COLO668 (cell line): ENCODE results near the gene HOXA2.

Experiments
- DNase-seq: peaks from one replicate; lab custom pipeline; 2025; ENCODE audit not compliant: unreplicated experiment; lab: John Stamatoyannopoulos, UW

HOXA2 gene

DNA sequence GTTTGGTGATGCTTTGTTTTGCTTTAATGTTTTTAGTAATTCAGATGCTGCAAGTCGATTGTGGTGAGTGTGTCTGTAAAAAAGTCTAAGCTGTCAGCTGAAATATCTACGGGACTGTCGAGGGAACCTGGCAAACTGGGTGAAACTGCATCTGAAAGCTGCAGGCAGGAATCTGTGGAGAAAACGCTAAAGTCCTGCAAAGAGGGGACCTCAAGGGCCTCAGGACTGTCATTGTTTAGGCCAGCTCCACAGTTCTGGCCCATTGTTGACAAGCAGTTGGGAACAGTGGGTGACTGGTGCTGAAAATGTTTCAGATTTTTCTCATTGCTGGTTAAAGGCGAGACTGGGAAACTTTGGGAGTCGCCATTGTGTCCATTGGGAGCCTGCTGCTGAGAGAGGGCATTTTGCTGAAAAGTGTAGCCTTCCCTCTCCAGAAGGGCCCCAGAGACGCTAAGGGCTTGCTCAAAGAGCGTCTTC, 1.8 kb downstream of the HOXA2 start:
- DNase-seq, result no peak

DNA sequence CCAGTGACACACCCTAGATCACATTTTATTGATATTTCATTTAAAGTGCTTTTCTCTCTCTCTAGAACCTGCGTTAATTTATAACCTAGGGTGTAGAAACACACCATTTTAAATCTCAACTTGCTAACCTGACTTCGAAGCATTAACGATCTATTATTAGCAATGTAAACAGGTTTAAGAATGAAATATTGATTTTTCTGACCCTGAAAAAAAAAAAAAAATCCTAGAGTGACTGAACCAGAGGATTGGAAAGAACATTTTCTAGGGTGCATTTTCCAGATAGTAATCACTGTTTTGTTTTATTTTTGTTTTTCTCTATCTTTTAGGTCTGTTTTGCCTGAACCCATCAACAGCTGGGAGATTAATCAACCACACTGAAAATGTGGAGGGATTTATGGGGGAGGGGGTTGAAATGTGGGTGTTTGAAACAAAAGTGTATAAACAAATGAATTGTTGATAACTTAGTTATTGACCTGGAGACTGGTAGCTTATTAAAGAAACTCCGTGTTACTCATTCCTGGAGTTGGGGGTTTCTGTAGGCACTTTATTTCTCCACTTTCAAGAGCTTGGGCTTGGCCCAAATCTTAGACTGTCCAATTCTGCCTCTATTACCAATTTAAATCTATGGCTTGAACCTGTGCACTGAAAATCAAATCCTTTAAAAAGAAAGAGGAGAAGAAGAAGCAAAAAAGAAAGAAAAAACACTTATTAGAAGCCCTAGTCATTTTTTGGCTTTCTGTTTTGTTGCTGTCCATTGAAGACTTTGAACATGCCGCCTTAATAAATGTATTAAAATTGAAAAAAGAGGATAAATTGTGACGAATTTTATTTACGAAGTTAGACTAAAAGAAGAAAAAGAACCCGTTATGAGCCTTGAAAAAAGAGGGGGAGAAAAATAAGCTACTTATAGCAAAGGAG, 2.8 kb downstream of the HOXA2 start:
- no peak for DNase-seq

DNA sequence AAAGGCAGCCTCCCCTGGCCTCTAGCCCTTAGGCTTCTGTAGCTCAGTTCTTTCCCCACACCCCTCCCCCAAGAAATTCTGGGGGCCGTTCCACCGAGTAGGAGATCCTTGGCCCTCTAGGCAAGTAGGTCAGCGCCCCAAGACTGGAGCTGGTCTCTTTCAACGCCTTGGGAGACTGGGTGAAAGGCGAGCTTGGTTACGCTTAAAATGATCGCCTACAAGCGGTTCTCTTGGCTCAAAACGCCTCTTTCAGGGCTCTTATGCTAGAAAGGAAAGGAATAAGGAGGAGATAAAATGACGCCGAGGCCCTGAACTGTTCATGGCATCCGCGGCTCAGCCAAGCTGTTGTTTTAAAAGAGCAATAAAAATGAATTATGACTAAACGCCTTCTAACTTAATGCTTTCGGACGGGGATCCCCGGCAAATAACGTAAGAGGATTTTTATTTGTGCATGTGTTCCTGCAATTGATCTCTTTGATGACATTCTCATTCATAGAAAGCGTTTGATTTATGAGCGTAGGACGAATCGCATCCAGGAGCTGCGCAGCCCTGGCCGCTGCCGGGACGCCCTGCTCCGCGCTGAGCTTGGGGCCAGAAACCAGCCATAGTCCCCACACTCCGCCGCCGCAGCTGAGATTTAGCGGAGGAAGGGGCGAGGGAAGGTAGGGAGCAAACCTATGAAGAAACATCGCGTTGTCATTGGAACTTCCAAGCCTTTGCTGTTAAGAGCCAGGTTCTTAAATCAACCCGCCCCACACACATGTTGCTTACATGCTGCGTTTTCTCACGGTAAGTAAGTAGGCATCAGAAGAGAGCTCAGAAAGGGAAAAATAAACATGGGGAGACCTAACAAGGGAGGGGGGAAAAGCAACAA, 3.7 kb downstream of the HOXA2 start:
- peak; percentile 75 for DNase-seq

DNA sequence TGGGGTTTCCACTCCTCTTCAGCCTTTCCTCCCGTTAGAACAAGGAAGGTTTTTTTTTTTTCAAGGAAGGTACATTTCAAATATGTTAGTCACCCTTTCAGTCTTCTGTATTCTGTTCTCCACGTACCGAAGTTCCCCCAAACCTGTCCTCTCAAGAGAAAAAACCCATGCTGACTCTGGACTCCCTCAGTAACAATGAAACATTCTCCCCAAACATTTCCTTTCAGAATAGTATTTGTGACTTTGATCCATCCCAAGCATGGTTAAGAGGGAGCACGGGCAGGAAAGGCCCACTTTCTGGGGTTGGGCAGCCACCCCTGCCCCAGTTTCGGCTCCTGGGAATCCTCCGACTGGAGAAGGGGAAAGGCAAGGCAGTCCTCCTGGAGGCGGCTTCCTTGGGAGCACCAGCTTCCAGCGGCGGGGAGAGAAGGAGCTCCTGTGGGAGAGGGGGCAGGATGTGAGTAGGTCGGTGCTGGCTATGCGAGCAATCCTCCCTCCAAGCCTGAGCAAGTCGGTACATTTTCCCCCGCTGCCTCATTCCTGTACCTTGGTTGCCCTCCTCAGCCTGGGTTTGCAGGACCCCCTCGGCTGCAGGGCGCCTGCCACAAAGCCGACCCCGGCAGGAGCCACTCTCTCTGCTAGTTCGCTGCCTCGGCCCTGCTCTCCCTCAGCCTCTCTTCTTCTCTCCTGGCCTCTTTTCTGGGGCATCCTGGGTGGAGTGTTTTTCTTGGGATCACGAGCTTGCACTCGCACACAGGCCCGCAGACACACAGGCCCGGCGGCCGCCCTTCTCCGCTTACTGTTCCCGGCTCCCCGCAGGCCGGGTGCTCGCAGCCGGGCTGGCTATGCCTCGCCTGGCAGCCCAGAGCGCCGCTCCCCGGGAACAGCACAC, 4.6 kb downstream of the HOXA2 start:
- DNase-seq, result peak; percentile 89

DNA sequence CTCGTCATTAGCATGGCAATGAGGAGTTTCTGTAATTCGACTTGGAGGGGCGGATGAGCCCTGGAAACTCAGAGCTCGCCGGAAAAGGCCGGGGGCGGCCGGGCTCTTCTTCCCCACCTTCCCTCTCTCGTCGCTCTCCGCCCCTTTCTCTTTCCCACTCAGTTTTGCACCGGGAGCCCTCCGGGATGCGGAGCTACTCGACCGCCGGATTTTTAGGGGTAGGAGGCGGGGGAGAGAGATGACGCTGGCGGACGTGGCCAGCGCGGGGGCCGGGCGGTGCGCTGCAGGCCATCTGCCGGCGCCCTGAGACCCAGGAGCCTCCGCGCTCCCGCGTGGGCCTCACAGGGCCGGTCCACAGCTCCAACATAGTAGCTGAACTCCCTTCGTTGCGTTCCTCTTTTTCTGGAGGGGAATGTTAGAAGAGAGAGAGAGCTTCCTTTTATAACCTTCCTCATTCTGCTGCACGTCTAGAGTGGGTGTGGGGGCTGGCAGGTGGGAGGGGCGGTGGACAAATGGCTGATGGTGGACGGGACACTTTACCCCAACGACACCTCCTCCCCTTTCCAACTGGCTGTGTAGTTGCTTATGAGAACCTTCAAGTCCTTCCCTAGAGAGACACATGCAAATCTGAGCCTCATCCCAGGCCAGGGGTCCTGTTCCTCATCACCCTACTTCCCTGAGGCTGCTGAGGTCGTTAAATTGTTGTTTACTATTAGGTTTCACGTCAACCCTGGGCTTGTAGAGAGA, 5.5 kb downstream of the HOXA2 start:
- peak; percentile 73 for DNase-seq

DNA sequence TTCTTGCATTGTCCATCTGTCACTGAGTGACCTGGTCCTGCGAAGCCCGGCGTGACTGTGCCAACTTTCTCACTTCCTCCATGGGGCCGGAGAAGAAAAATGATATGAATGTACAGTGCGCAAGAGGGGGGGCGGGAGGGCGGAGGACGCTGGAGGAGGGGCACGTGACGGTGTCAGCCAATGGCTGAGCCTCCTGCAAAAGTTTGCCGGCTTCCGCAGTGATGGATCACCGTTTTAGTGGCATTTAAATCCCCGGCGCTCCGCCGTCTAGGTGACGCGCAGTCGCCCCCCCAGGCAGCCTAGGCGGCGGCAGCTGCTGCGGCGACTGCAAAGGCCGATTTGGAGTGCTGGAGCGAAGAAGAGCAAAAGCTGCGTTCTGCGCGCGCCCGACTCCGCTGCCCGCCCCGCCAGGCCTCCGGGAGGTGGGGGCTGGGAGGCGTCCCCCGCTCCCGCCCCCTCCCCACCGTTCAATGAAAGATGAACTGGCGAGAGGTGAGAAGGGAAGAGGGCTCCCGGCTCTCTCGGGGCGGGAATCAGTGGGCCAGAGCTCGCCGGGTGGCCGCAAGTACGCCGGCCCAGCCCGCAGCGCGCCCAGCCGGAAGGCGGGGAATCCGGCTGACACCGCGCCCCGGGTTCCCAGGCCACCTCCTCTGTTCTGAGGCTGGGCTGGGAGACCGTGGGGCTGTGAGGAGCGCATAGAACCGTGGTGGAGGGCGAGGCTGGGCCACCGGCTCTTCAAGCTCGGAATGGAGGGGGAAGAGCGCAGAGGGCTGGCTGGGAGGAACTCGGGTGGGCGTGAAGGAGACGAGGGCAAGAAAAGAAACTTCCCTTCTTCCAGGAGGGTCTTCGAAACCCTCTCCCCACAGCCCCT, 6.4 kb downstream of the HOXA2 start, which contains the start of gene HOXA1:
TSS of gene HOXA1 (minus strand) at position 104 of the 871 bp plus-strand sequence. CDS start at position 16, 88 bp downstream.
- peak; percentile 97 for DNase-seq

DNA sequence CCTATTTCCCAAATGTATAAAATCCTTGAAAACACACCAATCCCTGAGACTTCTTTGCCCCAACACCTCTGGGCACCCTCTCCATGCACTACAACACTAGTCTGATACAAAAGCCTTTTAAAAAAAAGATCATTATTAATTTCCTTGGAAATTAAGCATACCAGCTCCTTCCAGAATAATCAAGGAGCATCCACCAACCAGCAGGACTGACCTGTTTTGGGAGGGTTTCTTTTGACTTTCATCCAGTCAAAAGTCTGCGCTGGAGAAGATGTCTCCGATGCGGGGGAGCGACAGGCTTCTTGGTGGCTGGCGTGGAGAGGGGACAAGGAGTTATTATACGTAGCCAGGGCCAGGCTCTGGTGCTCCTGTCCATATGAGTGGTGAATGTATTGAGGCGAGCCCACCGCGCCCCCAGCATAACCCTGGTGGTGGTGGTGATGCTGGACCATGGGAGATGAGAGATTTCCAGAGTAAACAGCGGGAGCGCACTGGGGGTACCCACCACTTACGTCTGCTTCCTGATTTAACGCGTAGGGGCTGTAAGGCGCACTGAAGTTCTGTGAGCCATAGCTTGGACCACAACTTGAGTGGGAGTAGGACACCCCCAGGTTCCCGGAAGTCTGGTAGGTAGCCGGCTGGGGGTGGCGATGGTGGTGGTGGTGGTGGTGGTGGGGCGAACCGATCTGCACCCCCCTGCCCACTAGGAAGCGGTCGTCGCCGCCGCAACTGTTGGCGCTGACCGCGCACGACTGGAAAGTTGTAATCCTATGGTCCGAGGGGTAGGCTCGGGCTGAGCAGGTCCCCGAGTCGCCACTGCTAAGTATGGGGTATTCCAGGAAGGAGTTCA, 7.2 kb downstream of the HOXA2 start:
- no peak for DNase-seq

DNA sequence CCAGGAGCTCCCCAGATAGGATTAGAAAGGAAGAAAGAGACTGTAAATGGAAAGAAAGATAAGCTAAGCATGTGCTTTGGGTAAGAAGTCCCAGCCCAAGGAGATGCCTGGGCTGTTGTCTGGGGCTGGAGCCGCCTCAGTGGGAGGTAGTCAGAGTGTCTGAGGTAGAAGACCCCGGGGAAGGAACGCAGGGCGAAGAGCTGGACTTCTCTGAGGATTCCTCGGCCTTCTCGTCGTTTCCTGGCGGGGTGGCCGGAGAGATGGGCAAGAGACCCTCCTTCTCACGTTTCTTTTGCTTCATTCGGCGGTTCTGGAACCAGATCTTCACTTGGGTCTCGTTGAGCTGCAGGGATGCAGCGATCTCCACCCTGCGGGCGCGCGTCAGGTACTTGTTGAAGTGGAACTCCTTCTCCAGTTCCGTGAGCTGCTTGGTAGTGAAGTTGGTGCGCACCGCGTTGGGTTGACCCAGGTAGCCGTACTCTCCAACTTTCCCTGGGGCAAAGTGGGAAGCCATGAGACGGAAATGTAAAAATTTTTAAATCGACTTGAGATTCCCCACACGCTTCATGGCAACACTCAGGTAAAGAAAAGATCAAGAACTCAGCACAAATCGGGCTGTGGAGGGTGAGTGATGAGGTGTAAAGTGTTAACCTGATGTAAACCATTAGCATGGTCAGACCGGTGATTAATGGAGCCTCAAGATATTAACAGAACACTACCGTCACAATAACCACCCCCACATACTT, 8.0 kb downstream of the HOXA2 start:
- DNase-seq, result no peak

DNA sequence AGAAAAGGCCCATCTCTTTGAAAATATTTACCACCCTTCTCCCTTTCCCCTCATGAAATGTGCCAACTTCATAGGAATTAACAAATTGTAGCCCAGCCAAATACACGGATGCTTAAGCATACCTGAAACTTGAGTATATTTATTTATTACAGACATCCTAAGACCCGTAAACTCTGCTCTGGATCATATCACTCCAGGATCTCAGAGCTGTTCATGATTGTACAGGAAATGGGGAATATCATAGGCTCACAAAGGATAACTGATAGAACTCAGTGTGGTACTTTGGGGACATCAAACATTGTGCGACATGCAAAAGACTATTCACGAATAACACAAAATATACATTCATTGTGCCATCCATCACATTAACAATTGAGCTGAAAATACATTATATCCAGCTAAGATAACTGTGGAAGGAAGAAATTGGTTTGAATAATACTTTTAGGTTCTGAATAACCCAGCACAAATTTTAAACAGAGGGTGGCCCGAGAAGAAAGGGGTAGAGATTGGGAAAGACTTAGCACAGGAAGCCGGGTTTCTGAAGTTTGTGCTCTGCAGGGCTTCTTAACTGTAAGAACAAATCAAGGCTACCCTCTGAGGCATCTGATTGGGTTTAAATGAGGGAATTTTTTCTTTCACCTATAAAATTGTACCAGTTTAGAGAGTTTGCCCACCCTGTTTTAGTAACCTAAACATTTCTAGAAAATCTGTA, 9.1 kb downstream of the HOXA2 start:
- DNase-seq, result no peak

DNA sequence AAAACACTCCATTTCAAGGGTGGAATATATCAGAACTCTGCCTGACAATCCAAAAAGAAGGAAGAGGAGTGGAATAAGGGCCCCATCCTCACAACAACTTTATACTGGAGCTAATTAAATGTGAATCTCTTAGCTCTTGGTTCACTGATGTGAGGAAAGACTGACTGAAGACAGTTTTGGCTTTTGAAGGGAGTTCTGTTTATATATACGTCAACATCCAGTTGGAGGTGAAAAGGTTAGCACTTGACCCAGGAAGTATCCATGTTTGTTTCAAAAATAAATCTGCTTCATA, 9.7 kb downstream of the HOXA2 start:
- no peak for DNase-seq

DNA sequence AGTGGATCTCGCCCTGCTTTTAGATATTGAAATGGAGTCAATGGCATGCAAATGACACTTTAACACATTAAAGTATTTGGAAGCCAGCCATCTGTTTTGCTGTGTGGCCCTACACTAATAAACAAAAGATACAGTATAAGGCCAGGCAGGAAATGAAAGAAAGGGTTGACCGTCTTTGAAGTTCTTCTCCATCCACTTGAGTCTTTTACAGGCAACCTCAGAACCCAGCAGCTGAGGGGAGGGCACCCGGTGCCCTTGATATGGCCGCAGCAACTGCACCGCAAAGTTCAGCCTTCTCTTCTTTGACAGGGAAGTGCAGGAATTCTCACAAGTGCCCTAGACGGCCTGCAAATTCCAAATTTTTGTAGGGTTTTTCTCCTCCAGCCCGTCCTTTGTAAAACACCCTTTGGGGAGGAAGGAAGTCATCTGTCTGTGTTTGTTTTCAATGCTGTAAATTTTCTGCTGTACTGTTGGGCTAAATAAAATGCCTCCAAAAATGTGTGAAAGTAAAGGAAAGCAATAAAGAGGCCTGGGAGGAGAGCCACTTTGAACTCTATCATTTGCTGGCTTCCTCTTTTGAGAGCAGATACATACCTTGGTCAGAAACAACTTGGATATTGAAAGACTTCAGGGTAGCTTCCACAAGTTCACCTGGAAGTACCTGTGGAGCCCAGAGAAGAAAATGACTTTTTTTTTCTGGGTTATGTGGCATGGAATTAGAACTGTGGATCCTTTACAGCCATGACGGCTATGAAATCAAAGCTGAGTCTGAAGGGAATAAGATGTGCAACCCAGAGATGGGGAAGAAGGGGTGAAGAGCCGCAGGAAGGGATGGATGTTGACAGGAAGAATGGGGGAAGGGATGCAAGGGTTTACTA, 10.3 kb downstream of the HOXA2 start:
- no peak for DNase-seq

DNA sequence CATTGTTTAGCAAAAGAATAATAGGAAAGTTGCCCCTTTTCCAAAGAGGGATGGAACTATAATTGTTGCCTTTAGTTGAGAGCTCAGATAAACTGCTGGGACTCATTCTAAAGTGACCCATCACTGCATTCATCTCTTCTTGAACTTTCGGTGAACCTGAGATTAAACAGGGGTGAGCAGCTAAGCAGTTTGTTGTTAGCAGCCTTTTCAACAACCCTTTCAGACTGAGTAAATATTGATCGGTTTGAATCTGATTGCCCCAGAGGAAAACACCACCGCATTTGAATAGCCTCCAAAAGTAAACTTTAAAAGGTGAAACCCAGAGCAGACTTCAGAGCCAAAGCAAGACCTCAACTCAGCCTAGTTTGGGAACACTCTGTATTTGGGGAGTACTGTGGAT, 11.4 kb downstream of the HOXA2 start:
- DNase-seq, result no peak

DNA sequence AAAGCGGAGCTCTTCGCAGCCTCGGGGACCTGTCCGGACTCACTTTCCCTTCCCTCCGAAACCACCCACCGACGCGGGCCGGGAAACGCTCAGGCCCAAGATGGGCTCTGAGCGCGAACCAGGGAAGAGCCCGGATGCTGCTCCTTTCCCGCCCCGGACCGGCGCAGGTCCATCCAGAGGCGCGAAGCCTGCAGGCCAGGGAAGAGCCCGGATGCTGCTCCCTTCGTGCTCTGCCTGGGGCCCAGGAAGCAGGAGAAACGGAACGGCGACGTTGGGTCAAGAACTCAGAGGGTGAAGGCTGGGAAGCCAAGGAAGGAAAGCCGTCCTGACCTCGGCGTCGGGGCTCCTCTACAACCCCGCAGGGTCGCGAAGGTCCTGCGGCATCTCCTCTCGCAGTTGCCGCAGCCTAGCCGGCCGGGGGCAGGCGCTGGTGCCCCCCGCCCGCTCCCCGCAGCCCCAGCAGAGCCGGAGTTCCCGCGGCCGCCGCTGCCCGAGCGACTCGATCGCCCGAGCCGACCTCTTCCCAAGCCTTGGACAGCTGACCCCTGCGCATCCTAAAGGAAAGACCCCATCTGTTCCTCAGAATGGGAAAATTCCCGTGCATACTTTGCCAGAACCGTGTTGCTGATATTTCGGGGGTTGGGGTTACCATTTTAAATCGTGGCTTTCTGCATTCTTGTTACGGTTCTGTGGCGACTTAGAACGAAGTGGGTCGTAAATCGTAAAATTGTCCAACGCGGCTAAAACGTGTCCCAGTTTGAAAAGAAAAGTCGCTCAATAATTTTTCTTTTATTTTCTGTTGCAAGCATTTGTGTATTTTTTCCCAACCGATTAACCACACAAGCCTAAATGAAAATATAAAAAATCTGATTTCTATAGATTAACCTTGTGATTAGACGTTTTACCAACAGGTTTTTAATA, 14.2 kb downstream of the HOXA2 start:
- DNase-seq, result no peak

DNA sequence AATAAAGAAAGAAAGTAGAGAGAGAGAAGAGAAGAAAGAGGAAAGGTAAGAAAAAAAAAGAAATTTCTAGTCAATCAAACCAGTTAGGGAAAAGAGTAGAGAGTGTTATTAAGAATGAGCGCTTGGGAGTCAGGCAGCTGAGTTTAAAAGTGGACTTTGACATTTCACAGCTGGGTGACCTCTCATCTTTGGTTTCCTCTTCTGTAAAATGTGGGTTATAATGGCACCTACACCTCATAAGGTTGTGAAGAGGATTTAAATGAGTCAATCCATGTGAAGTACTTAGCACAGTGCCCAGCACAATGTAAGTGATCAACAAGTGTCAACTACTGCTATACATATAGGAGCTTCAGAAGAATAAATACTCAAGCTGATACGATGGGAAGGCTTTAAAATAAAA, 18.8 kb downstream of the HOXA2 start:
- DNase-seq, result no peak

DNA sequence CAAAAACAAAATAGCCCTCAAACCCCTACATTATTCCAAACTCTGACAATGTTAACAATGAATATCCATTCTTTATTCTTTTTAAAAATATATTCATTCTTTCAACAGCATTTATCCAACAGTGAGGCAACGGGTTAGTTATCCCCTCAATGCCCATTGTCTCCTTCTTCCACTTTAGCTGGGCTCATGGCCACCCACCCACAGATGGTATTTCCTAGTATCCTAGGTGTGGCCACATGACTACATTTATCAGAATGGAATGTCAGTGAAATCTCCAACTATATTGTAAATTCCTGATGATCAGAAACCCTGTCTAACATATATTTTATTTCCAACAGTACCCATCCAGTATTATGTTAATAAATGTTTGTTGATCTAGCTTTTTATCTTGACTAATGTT, 20.3 kb downstream of the HOXA2 start:
- DNase-seq, result no peak
